ENCODE data around the gene GRK6. TPM values are rescaled to one million over a fixed set of nuclear protein-coding genes. Genes with fewer than 3 reads are reported as not detected.

GRK6 gene
- total and polyA plus RNA-seq, 9 of the 15 experiments (the other 6 are each of a cell fraction or from before 2014, with no cell fraction given), result 0.63 to 122 (median 44.5) TPM

DNA sequence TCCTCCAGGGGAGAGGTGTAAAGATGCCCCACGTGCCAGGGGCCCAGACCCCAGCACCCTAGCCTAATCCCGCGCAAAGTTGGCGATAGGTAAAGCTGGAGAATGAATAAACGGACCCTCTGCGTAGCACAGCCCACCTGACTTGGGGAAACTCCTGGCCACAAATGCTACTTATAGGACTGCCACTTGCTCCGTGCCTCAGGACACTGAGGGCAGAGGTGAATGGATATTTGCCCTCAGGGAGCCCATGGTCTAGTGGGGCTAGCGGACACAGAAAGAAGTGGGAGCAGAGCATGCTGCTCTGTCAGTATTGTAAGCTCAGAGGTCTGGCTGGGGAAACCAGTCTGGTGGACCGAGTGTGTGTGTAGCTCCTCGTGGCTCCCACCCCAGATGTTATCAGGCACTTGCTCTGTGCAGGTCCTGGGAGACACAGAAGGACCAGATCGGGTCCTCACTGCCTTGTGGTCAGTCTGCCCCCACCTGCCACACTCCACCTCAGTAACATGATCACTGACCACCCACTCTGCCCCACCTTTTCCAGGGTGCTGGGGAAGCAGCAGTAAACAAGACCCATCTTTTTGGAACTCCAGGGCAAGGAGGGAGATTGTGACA is 841 bp downstream of the GRK6 start (continued):
- TF ChIP-seq, protein P1, sequence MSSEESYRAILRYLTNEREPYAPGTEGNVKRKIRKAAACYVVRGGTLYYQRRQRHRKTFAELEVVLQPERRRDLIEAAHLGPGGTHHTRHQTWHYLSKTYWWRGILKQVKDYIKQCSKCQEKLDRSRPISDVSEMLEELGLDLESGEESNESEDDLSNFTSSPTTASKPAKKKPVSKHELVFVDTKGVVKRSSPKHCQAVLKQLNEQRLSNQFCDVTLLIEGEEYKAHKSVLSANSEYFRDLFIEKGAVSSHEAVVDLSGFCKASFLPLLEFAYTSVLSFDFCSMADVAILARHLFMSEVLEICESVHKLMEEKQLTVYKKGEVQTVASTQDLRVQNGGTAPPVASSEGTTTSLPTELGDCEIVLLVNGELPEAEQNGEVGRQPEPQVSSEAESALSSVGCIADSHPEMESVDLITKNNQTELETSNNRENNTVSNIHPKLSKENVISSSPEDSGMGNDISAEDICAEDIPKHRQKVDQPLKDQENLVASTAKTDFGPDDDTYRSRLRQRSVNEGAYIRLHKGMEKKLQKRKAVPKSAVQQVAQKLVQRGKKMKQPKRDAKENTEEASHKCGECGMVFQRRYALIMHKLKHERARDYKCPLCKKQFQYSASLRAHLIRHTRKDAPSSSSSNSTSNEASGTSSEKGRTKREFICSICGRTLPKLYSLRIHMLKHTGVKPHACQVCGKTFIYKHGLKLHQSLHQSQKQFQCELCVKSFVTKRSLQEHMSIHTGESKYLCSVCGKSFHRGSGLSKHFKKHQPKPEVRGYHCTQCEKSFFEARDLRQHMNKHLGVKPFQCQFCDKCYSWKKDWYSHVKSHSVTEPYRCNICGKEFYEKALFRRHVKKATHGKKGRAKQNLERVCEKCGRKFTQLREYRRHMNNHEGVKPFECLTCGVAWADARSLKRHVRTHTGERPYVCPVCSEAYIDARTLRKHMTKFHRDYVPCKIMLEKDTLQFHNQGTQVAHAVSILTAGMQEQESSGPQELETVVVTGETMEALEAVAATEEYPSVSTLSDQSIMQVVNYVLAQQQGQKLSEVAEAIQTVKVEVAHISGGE (CRISPR knock-in tag; IDR thresholded peaks at IDR 0.05), result 0 out of 6 replicates have a peak, but pooled peaks of 1 of the 3 experiments have one; percentile 47
- TF ChIP-seq ZNF232 (CRISPR knock-in tag; IDR thresholded peaks at IDR 0.05) (peak; percentile 15; the same call in 1 of the 2 replicates), YBX1 (IDR thresholded peaks at IDR 0.05) (no peak), ZNF263 (CRISPR knock-in tag; IDR thresholded peaks at IDR 0.05; ENCODE audit: borderline replicate concordance) (0 out of 2 replicates have a peak, but pooled peaks have one; percentile 40), HDGF (IDR thresholded peaks at IDR 0.05) (no peak), ERF (CRISPR knock-in tag; IDR thresholded peaks at IDR 0.05) (no peak), ZNF780A (CRISPR knock-in tag; IDR thresholded peaks at IDR 0.05) (no peak), CTBP1 (IDR thresholded peaks at IDR 0.05; ENCODE audit: borderline replicate concordance) (no peak), RHOXF2B (CRISPR knock-in tag; conservative IDR thresholded peaks at IDR 0.05) (no peak), PHB2 (IDR thresholded peaks at IDR 0.05; ENCODE audit: low read depth) (no peak), MAFF (IDR thresholded peaks at IDR 0.05; ENCODE audit: low read length) (no peak), SMAD4 (CRISPR knock-in tag; conservative IDR thresholded peaks at IDR 0.05) (no peak), HNRNPL (IDR thresholded peaks at IDR 0.05; ENCODE audit: low read depth, low read length) (no peak), MYNN (IDR thresholded peaks at IDR 0.05) (no peak; the same call in 1 of the 2 replicates), MYNN (CRISPR knock-in tag; IDR thresholded peaks at IDR 0.05) (no peak), NR4A1 (CRISPR knock-in tag; IDR thresholded peaks at IDR 0.05) (no peak), NR4A1 (tag; IDR thresholded peaks at IDR 0.05) (no peak), PTRF (tag; IDR thresholded peaks at IDR 0.05) (no peak), L3MBTL2 (IDR thresholded peaks at IDR 0.05) (peak; percentile 57; the same call in 1 of the 2 replicates), SRSF3 (IDR thresholded peaks at IDR 0.05; ENCODE audit: insufficient read depth, low read length) (0 out of 2 replicates have a peak, but pooled peaks have one; percentile 15), CHD1 (IDR thresholded peaks at IDR 0.05; ENCODE audit: low read length) (peak; percentile 4)
- TF ChIP-seq, protein P2, sequence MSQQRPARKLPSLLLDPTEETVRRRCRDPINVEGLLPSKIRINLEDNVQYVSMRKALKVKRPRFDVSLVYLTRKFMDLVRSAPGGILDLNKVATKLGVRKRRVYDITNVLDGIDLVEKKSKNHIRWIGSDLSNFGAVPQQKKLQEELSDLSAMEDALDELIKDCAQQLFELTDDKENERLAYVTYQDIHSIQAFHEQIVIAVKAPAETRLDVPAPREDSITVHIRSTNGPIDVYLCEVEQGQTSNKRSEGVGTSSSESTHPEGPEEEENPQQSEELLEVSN (IDR thresholded peaks at IDR 0.05; ENCODE audit: borderline replicate concordance in 1 of 2, extremely low read depth in 1 of 2, insufficient read depth in 1 of 2, insufficient read length in 1 of 2, low read depth in 1 of 2, low read length in 1 of 2, poor library complexity in 1 of 2, severe bottlenecking in 1 of 2), result peak; percentile 48 to 74
- TF ChIP-seq, protein P3, sequence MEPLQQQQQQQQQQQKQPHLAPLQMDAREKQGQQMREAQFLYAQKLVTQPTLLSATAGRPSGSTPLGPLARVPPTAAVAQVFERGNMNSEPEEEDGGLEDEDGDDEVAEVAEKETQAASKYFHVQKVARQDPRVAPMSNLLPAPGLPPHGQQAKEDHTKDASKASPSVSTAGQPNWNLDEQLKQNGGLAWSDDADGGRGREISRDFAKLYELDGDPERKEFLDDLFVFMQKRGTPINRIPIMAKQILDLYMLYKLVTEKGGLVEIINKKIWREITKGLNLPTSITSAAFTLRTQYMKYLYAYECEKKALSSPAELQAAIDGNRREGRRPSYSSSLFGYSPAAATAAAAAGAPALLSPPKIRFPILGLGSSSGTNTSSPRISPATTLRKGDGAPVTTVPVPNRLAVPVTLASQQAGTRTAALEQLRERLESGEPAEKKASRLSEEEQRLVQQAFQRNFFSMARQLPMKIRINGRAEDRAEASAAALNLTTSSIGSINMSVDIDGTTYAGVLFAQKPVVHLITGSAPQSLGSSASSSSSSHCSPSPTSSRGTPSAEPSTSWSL (CRISPR knock-in tag; IDR thresholded peaks at IDR 0.05; ENCODE audit: borderline replicate concordance), result no peak
- TF ChIP-seq, protein P4, sequence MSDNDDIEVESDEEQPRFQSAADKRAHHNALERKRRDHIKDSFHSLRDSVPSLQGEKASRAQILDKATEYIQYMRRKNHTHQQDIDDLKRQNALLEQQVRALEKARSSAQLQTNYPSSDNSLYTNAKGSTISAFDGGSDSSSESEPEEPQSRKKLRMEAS (CRISPR knock-in tag; IDR thresholded peaks at IDR 0.05), result peak; percentile 75

All from K562 (cell line).